ENCODE data around the gene FARSA. TPM values are rescaled to one million over a fixed set of nuclear protein-coding genes. Genes with fewer than 3 reads are reported as not detected.

FARSA gene
- total RNA-seq, 1 donor from 2014 or later: 21.6 TPM

Small RNA genes within 50 kb of the gene (small RNA-seq; reads per million reads assigned to genes)
- gene MIR5695 (ENCODE audit: low replicate concordance) (0.47 reads per million, percentile 58 among the genes with 10 or more reads in this experiment), gene MIR6515 (ENCODE audit: low replicate concordance) (0.12 reads per million)

Other genes starting within 250 kb of the FARSA start
- not detected for gene GNG14, start 245.7 kb downstream of the FARSA start, total RNA-seq
- 3.5 TPM for gene FBXW9, start 237.1 kb downstream of the FARSA start, total RNA-seq
- 31.6 TPM for gene TNPO2, start 209.8 kb downstream of the FARSA start, total RNA-seq
- 98.1 TPM for gene TRIR, start 199.0 kb downstream of the FARSA start, total RNA-seq
- gene GET3, start 196.2 kb downstream of the FARSA start, total RNA-seq: 36.6 TPM
- 0.99 TPM for gene BEST2, start 181.9 kb downstream of the FARSA start, total RNA-seq
- gene HOOK2, start 158.2 kb downstream of the FARSA start, total RNA-seq: 31.8 TPM
- gene JUNB, start 142.2 kb downstream of the FARSA start, total RNA-seq: 151 TPM
- 164 TPM for gene PRDX2, start 131.9 kb downstream of the FARSA start, total RNA-seq
- 0.39 TPM for gene THSD8, start 131.6 kb downstream of the FARSA start, total RNA-seq
- 7.2 TPM for gene RNASEH2A, start 127.1 kb downstream of the FARSA start, total RNA-seq
- not detected for gene RTBDN, start 99.1 kb downstream of the FARSA start, total RNA-seq
- gene MAST1, start 95.2 kb downstream of the FARSA start, total RNA-seq: 0.49 TPM
- gene DNASE2, start 52.3 kb downstream of the FARSA start, total RNA-seq: 14.1 TPM
- 1.7 TPM for gene KLF1, start 46.5 kb downstream of the FARSA start, total RNA-seq
- 20.4 TPM for gene GCDH, start 42.6 kb downstream of the FARSA start, total RNA-seq
- gene SYCE2, start 14.4 kb downstream of the FARSA start, total RNA-seq: 0.39 TPM
- 401 TPM for gene CALR, start 4.9 kb upstream of the FARSA start, total RNA-seq
- 42.5 TPM for gene RAD23A, start 12.2 kb upstream of the FARSA start, total RNA-seq
- 13.9 TPM for gene GADD45GIP1, start 23.5 kb upstream of the FARSA start, total RNA-seq
- gene DAND5, start 35.9 kb upstream of the FARSA start, total RNA-seq: not detected
- 75.5 TPM for gene NFIX, start 61.8 kb upstream of the FARSA start, total RNA-seq
- 8.1 TPM for gene LYL1, start 169.1 kb upstream of the FARSA start, total RNA-seq
- 16.9 TPM for gene TRMT1, start 183.0 kb upstream of the FARSA start, total RNA-seq
- gene NACC1, start 184.6 kb upstream of the FARSA start, total RNA-seq: 6.6 TPM
- 36.2 TPM for gene STX10, start 216.7 kb upstream of the FARSA start, total RNA-seq
- 33.5 TPM for gene IER2, start 216.7 kb upstream of the FARSA start, total RNA-seq